Small intestine (tissue), 7 donors: ENCODE measurements around the gene GARS1. TPM values are rescaled to one million over a fixed set of nuclear protein-coding genes. Genes with fewer than 3 reads are reported as not detected.
A peak's percentile ranks its signal among the peaks of the same experiment; 100 is the strongest.

Experiments
- DNase-seq, 2 donors: peaks; one replicate each; pipeline versions ENCODE4 v3.0.0 to v3.0.0-alpha.2; 2013
- FAIRE-seq: peaks from 2 replicates; lab custom pipeline; 2012; peaks lifted over from hg19 to GRCh38; lab: Jason Lieb, UNC
- H3K27ac ChIP-seq, 3 donors: one replicate each; pipeline ENCODE4 v1.5.1; 2013; ENCODE audit warnings: low read length in 2 of 3, mild to moderate bottlenecking in 2 of 3, control low read depth in 1 of 3, inconsistent platforms in 1 of 3, low read depth in 1 of 3, moderate library complexity in 1 of 3
- H3K27me3 ChIP-seq, 3 donors: one replicate each; pipeline ENCODE4 v1.6.1; 2013; ENCODE audit warnings: low read length in 3 of 3, inconsistent platforms in 1 of 3; ENCODE audit not compliant: control insufficient read depth in 3 of 3, insufficient read depth in 3 of 3
- H3K36me3 ChIP-seq, 3 donors: one replicate each; pipeline ENCODE4 v1.6.1; 2013; ENCODE audit warnings: low read length in 3 of 3, inconsistent platforms in 1 of 3, low read depth in 1 of 3, mild to moderate bottlenecking in 1 of 3, moderate library complexity in 1 of 3; ENCODE audit not compliant: control insufficient read depth in 3 of 3, insufficient read depth in 2 of 3
- H3K4me1 ChIP-seq, 3 donors: one replicate each; pipeline ENCODE4 v1.6.1; 2013; ENCODE audit warnings: low read length in 2 of 3, inconsistent platforms in 1 of 3, low read depth in 1 of 3, mild to moderate bottlenecking in 1 of 3, moderate library complexity in 1 of 3; ENCODE audit not compliant: control insufficient read depth in 3 of 3, insufficient read depth in 2 of 3
- H3K4me3 ChIP-seq, 3 donors: one replicate each; pipeline ENCODE4 v1.5.1; 2013; ENCODE audit warnings: low read length in 3 of 3, control low read depth in 1 of 3, inconsistent platforms in 1 of 3, low read depth in 1 of 3, mild to moderate bottlenecking in 1 of 3, moderate library complexity in 1 of 3
- H3K9me3 ChIP-seq, 2 donors: one replicate each; pipeline ENCODE4 v1.6.1; 2013; ENCODE audit warnings: low read depth in 1 of 2, low read length in 1 of 2; ENCODE audit not compliant: control insufficient read depth in 2 of 2, insufficient read depth in 1 of 2
- WGBS, 3 donors: extraction: QIAGEN DNeasy Blood & Tissue Kit; methylation state at CpG; one replicate each; pipeline ENCODE4 v1.1.7; 2013; 5-methylcytosine and 5-hydroxymethylcytosine counted together
- polyA plus RNA-seq, 4 donors: library from polyadenylated mRNA; stranded (reverse) in 3 of 4; unstranded in 1 of 4; fragments of 200-250 nt in 3 of 4; fragments of 120-200 nt in 1 of 4; gene quantifications; one replicate each; pipeline versions ENCODE4 v1.2.1 to v1.2.3, GENCODE V29; 2013
- donor health status: healthy with polysubstance abuse.
- donor health status: control.
- donor health status: control.
- donor health status: Bipolar disorder and iron deficiency.
- donor health status: healthy.

The GARS1 gene
- polyA plus RNA-seq, 4 donors, result 36.5 to 144 (median 65.1) TPM

- Histone ChIP-seq H3K4me1 (no peaks in the 10 kb centered on the region), H3K4me3 (no peak overlapping the region), H3K36me3 (no peaks in the 10 kb centered on the region), H3K9me3 (peaks cover 0 to 3% of the 10 kb centered on the region in 2 donors), H3K27me3 (peaks cover 0 to 2% (median 0%) of the 10 kb centered on the region in 3 donors), H3K27ac (no peak overlapping the region)
- FAIRE-seq (no peak), DNase-seq (no peak)
- 75 to 84% (median 83%) methylated on average over 3 of the region's 3 CpGs for WGBS, 3 donors
Measured at GRCh38 chr7:30667172-30667571, 72.5 kb downstream of the GARS1 start.

DNA sequence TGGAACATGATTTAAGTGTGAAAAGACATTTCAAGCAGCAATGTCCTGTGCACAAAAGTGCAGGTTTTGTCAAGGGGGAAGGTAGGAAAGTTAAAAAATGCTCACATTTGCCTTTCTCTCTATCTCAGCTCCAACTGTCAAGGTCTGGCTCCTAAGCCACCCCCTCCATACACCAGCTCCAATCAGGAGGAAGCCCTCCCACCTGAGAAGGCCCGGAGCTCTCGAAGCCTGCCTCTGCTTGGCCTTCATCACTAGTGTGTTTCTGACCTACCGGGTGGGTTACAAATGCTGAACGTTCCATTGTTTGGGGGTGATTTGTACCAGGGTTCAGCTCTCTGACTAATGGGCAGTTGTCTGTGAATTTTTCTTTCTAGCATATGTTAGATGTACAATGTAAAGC is 73.4 kb downstream of the GARS1 start:
- Histone ChIP-seq H3K27me3 (no peaks in the 10 kb centered on the region), H3K27ac (no peak overlapping the region), H3K36me3 (no peaks in the 10 kb centered on the region), H3K9me3 (peaks cover 0 to 5% of the 10 kb centered on the region in 2 donors), H3K4me1 (no peaks in the 10 kb centered on the region), H3K4me3 (no peak overlapping the region)
- no peak for FAIRE-seq
- DNase-seq, result no peak
- 61 to 81% (median 78%) methylated on average over 4 of the region's 4 CpGs for WGBS, 3 donors

GRCh38 chr7:30671793-30672465 is 77.3 kb downstream of the GARS1 start:
- H3K4me1 ChIP-seq, result no peaks in the 10 kb centered on the region
- H3K36me3 ChIP-seq, result no peaks in the 10 kb centered on the region
- peaks cover 0 to 5% of the 10 kb centered on the region in 2 donors for H3K9me3 ChIP-seq
- H3K27me3 ChIP-seq, result peaks cover 0 to 11% (median 0%) of the 10 kb centered on the region in 3 donors
- 2 to 16% (median 6%) methylated on average over 6 of the region's 6 CpGs for WGBS, 3 donors
- peak; percentile 41 to 80 for DNase-seq
- no peak overlapping the region for H3K27ac ChIP-seq
- FAIRE-seq, result no peak
- H3K4me3 ChIP-seq, result no peak overlapping the region

DNA sequence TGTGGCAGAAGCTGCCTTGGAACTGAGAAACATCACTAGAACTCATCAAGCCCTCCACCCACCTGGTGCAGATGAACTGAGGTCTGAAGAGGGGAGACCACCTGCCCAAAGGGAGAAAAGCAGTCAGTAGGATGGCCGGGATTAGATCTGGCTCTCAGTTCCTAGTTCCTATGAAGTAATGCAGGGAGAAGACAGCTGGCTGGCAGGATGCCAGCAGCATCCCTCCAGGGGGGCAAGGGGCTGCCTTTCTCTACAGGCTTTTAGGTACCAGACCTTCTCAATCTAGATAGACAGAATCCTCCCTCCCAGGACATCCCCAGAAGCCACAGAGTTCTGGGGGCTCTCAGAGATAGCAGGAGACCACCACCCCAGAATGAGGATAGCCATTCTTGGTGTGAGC is 79.7 kb downstream of the GARS1 start:
- H3K36me3 ChIP-seq, result no peaks in the 10 kb centered on the region
- WGBS, 3 donors, result 51 to 60% (median 58%) methylated on average over 1 of the region's 1 CpG
- peaks cover 0 to 27% (median 2%) of the 10 kb centered on the region in 3 donors for H3K27me3 ChIP-seq
- DNase-seq (no peak), FAIRE-seq (no peak)
- H3K9me3 ChIP-seq, result peaks cover 0 to 5% of the 10 kb centered on the region in 2 donors
- no peak overlapping the region for H3K27ac ChIP-seq
- H3K4me1 ChIP-seq, result no peaks in the 10 kb centered on the region
- H3K4me3 ChIP-seq, result no peak overlapping the region

GRCh38 chr7:30674876-30675275 is 80.2 kb downstream of the GARS1 start:
- H3K27me3 ChIP-seq, result peaks cover 0 to 32% (median 2%) of the 10 kb centered on the region in 3 donors
- DNase-seq (no peak), FAIRE-seq (no peak)
- H3K27ac ChIP-seq, result no peak overlapping the region
- no peaks in the 10 kb centered on the region for H3K36me3 ChIP-seq
- WGBS, 3 donors, result 24 to 49% (median 25%) methylated on average over 2 of the region's 2 CpGs
- H3K4me3 ChIP-seq, result no peak overlapping the region
- no peaks in the 10 kb centered on the region for H3K4me1 ChIP-seq
- H3K9me3 ChIP-seq, result peaks cover 0 to 5% of the 10 kb centered on the region in 2 donors

- 77 to 80% (median 79%) methylated on average over 2 of the region's 2 CpGs for WGBS, 3 donors
- no peaks in the 10 kb centered on the region for H3K36me3 ChIP-seq
- H3K27me3 ChIP-seq, result peaks cover 0 to 67% (median 25%) of the 10 kb centered on the region in 3 donors
- H3K4me3 ChIP-seq, result no peak overlapping the region
- H3K27ac ChIP-seq, result no peak overlapping the region
- FAIRE-seq (no peak), DNase-seq (no peak)
- peaks cover 0 to 5% (median 0%) of the 10 kb centered on the region in 3 donors for H3K4me1 ChIP-seq
- no peaks in the 10 kb centered on the region for H3K9me3 ChIP-seq
Measured at GRCh38 chr7:30678805-30679204, 84.1 kb downstream of the GARS1 start.

DNA sequence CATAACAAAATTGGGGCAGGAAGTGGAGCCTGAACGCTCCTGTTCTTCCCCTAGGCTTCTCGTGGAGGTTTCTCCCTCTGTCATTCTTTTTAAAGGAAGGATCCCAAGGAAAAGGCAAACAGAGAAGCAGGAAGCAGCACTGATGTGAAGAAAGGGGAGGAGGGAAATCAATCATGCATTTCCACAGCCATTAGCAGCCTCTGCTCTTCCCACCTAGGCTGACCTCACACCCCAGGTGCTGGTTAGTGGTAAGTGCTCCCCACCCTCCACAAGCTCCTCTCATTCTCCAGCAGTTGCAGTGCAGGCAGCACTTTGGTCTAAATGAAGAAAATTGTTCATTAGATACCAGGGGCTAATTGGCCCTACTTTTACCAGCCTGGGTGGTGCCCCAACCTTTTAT is 85.0 kb downstream of the GARS1 start:
- H3K36me3 ChIP-seq, result no peaks in the 10 kb centered on the region
- peaks cover 0 to 67% (median 27%) of the 10 kb centered on the region in 3 donors for H3K27me3 ChIP-seq
- H3K27ac ChIP-seq, result no peak overlapping the region
- no peak overlapping the region for H3K4me3 ChIP-seq
- H3K4me1 ChIP-seq, result peaks cover 0 to 5% (median 0%) of the 10 kb centered on the region in 3 donors
- H3K9me3 ChIP-seq, result no peaks in the 10 kb centered on the region
- FAIRE-seq, result no peak
- WGBS, 3 donors, result 14 to 20% (median 19%) methylated on average over 2 of the region's 2 CpGs
- no peak for DNase-seq

GRCh38 chr7:30681331-30681797 is 86.7 kb downstream of the GARS1 start:
- WGBS, 3 donors, result 19 to 29% (median 20%) methylated on average over 15 to 16 of the region's 16 CpGs
- H3K9me3 ChIP-seq, result no peaks in the 10 kb centered on the region
- no peaks in the 10 kb centered on the region for H3K36me3 ChIP-seq
- H3K4me3 ChIP-seq, result no peak overlapping the region
- peaks cover 0 to 5% (median 0%) of the 10 kb centered on the region in 3 donors for H3K4me1 ChIP-seq
- no peak overlapping the region for H3K27ac ChIP-seq
- H3K27me3 ChIP-seq, result peaks cover 0 to 60% (median 30%) of the 10 kb centered on the region in 3 donors
- FAIRE-seq, result no peak
- DNase-seq, result no peak
